IMR-90 (cell line): ENCODE measurements around the gene MYL6. TPM values are rescaled to one million over a fixed set of nuclear protein-coding genes. Genes with fewer than 3 reads are reported as not detected.
A peak's percentile ranks its signal among the peaks of the same experiment; 100 is the strongest.

Experiments
- ATAC-seq: fragments of 200-7000 bp; cut with Tn5 transposase; 2 replicates; pipeline ENCODE4 v1.9.1; 2020; ENCODE audit warnings: low read depth, mild to moderate bottlenecking, moderate library complexity
- BruUV-seq: library from RNA; stranded (reverse); fragments of 400-500 nt; replicated peaks from 2 replicates; lab custom pipeline; 2021; lab: Mats Ljungman, UMichigan
- CTCF ChIA-PET: fragments of 300-600 bp; formaldehyde crosslinking; extraction: SDS; loops from one replicate; lab custom pipeline; 2021; ENCODE audit warnings: antibody characterized with exemption; lab: Yijun Ruan, JAX
- POLR2A ChIA-PET: fragments of 300-600 bp; sonication (Branson Sonifier 250); formaldehyde crosslinking; loops from one replicate; lab custom pipeline; 2022; ENCODE audit warnings: antibody characterized with exemption; ENCODE audit not compliant: unreplicated experiment; lab: Charles Lee
- DNase-seq: peaks from one replicate; pipeline ENCODE4 v3.0.0; 2013
- H2AFZ ChIP-seq: replicated peaks from 2 replicates; pipeline ENCODE3; 2013; ENCODE audit warnings: low read length, mild to moderate bottlenecking; ENCODE audit not compliant: poor library complexity
- H2AK5ac ChIP-seq: 2 replicates; pipeline ENCODE4 v1.6.1; 2013; ENCODE audit warnings: low read depth, low read length, inconsistent platforms
- H2AK9ac ChIP-seq: replicated peaks from 2 replicates; pipeline ENCODE3; 2013; ENCODE audit warnings: mild to moderate bottlenecking, low read depth, low read length, moderate library complexity; ENCODE audit not compliant: poor library complexity
- H2BK120ac ChIP-seq: 2 replicates; pipeline ENCODE4 v1.6.1; 2013; ENCODE audit warnings: low read depth, low read length, inconsistent platforms
- H2BK15ac ChIP-seq: 3 replicates; pipeline ENCODE4 v1.6.1; 2013; ENCODE audit warnings: low read depth, low read length, inconsistent platforms
- H2BK20ac ChIP-seq: 2 replicates; pipeline ENCODE4 v1.6.1; 2013; ENCODE audit warnings: low read depth, mild to moderate bottlenecking, inconsistent platforms, low read length, moderate library complexity
- H2BK5ac ChIP-seq: 2 replicates; pipeline ENCODE4 v1.6.1; 2013; ENCODE audit warnings: mild to moderate bottlenecking, low read depth, low read length, inconsistent platforms; ENCODE audit not compliant: poor library complexity, severe bottlenecking
- H3K14ac ChIP-seq: replicated peaks from 2 replicates; pipeline ENCODE4 v1.6.1; 2013; ENCODE audit warnings: low read depth, low read length, inconsistent platforms
- H3K18ac ChIP-seq: 2 replicates; pipeline ENCODE4 v1.6.1; 2013; ENCODE audit warnings: low read depth, low read length, control low read depth
- H3K23ac ChIP-seq: 2 replicates; pipeline ENCODE4 v1.6.1; 2013; ENCODE audit warnings: low read depth, low read length, inconsistent platforms
- H3K27ac ChIP-seq: 2 replicates; pipeline ENCODE4 v1.5.1; 2013; ENCODE audit warnings: mild to moderate bottlenecking, control low read depth, low read length; ENCODE audit not compliant: insufficient read depth
- H3K27me3 ChIP-seq: 2 replicates; pipeline ENCODE4 v1.6.1; 2013; ENCODE audit warnings: low read length; ENCODE audit not compliant: control insufficient read depth, insufficient read depth
- H3K36me3 ChIP-seq: 2 replicates; pipeline ENCODE4 v1.6.1; 2013; ENCODE audit warnings: low read length, mixed read lengths; ENCODE audit not compliant: control insufficient read depth, insufficient read depth
- H3K4ac ChIP-seq: 2 replicates; pipeline ENCODE4 v1.6.1; 2013; ENCODE audit warnings: low read depth, low read length, inconsistent platforms
- H3K4me1 ChIP-seq: 2 replicates; pipeline ENCODE4 v1.6.1; 2013; ENCODE audit warnings: low read length, mixed read lengths; ENCODE audit not compliant: control insufficient read depth, insufficient read depth
- H3K4me2 ChIP-seq: 2 replicates; pipeline ENCODE4 v1.6.1; 2013; ENCODE audit warnings: low read depth, mild to moderate bottlenecking, control low read depth, low read length, moderate library complexity
- H3K4me3 ChIP-seq: 2 replicates; pipeline ENCODE4 v1.5.1; 2013; ENCODE audit warnings: low read depth, mild to moderate bottlenecking, control low read depth, low read length, moderate library complexity; ENCODE audit not compliant: insufficient read depth
- H3K56ac ChIP-seq: 2 replicates; pipeline ENCODE4 v1.6.1; 2013; ENCODE audit warnings: low read length, inconsistent platforms; ENCODE audit not compliant: insufficient read depth; ENCODE audit errors: extremely low read depth
- H3K79me1 ChIP-seq, 2 experiments: 2 replicates each; pipeline ENCODE4 v1.6.1; 2013; ENCODE audit warnings: low read length in 2 of 2, inconsistent platforms in 1 of 2, low read depth in 1 of 2
- H3K9ac ChIP-seq: 2 replicates; pipeline ENCODE4 v1.6.1; 2013; ENCODE audit warnings: low read depth, low read length, control low read depth
- H3K9me1 ChIP-seq: 2 replicates; pipeline ENCODE4 v1.6.1; 2013; ENCODE audit warnings: low read length, inconsistent platforms; ENCODE audit not compliant: insufficient read depth
- H3K9me3 ChIP-seq: 2 replicates; pipeline ENCODE4 v1.6.1; 2013; ENCODE audit warnings: low read length; ENCODE audit not compliant: control insufficient read depth, insufficient read depth
- H4K20me1 ChIP-seq: 2 replicates; pipeline ENCODE4 v1.6.1; 2013; ENCODE audit warnings: low read length, inconsistent platforms; ENCODE audit not compliant: insufficient read depth
- H4K5ac ChIP-seq: 2 replicates; pipeline ENCODE4 v1.6.1; 2013; ENCODE audit warnings: mild to moderate bottlenecking, low read depth, low read length, control low read depth
- H4K8ac ChIP-seq, 2 experiments: 2 replicates each; pipeline ENCODE4 v1.6.1; 2013; ENCODE audit warnings: low read depth in 2 of 2, low read length in 2 of 2, control low read depth in 1 of 2, inconsistent platforms in 1 of 2
- H4K91ac ChIP-seq: 2 replicates; pipeline ENCODE4 v1.6.1; 2013; ENCODE audit warnings: low read depth, low read length, inconsistent platforms; ENCODE audit not compliant: insufficient read depth
- MAFK ChIP-seq: IDR thresholded peaks from 2 replicates; pipeline ENCODE4 v1.6.1; 2012; ENCODE audit warnings: low read depth, low read length, improper control_type of control experiment
- SMC3 ChIP-seq: fragments of 150-350 bp; IDR thresholded peaks from 2 replicates; pipeline ENCODE4 v1.6.1; 2016; ENCODE audit warnings: low read depth, mild to moderate bottlenecking, antibody characterized with exemption, low read length, moderate library complexity
- WGBS, 2 experiments: methylation state at CpG; one replicate each; pipeline versions ENCODE4 v1.1.5 to v1.1.7; 2013; ENCODE audit warnings: missing lambda C conversion rate in 2 of 2; ENCODE audit not compliant: insufficient read length in 1 of 2; ENCODE audit errors: extremely low coverage in 2 of 2; 5-methylcytosine and 5-hydroxymethylcytosine counted together
- dilution Hi-C: fragments of 300-500 bp; cut with HindIII; formaldehyde crosslinking; loops from one replicate; pipeline ENCODE4 v1.14.3; 2018; ENCODE audit warnings: low sequenced_read_pairs; ENCODE audit not compliant: unreplicated experiment
- in situ Hi-C: fragments of 300-500 bp; cut with MboI; formaldehyde crosslinking; loops from 3 replicates; pipeline ENCODE4 v1.14.3; 2019; ENCODE audit warnings: low sequenced_read_pairs, inconsistent platforms, mixed read lengths
- intact Hi-C: fragments of 100-400 bp; cut with micrococcal nuclease; formaldehyde crosslinking; loops from 2 replicates; pipeline ENCODE4 v1.10.0; 2022
- polyA plus RNA-seq, 3 experiments: library from polyadenylated mRNA; depleted of rRNA; stranded (reverse); fragments of >200 nt; gene quantifications; 2 replicates each; pipeline ENCODE4 v1.2.3, GENCODE V29; 2012; ENCODE audit warnings: low replicate concordance in 1 of 3
- total RNA-seq: library from RNA; depleted of rRNA; stranded (reverse); fragments of >200 nt; gene quantifications from 2 replicates; pipeline ENCODE4 v1.2.3, GENCODE V29; 2012

MYL6 gene
- total and polyA plus RNA-seq, 2 of the 4 experiments (the other 2 are of a cell fraction): 4,816 to 6,979 TPM

DNA sequence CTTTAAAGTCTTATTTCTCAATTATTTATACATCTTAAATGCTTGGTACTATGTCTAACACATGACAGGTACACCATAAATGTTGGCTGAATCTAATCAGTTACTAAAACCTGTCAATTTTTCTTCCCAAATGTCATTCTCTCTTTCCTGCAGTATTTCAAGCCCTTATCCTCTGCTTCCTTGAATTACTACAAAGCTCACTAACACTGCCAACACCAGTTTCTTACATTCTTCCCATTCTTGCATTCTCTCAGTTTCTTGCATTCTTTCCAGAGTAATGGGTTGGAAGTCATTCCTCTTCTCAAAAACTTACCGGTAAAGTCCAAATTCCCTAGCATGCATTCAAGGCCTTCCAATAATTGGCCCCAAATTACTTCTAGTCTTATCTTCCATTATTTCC lies 40.7 kb downstream of the MYL6 start:
- Histone ChIP-seq H3K4me3 (no peak overlapping the region), H3K36me3 (no peaks in the 10 kb centered on the region), H3K79me1 (no peaks in the 10 kb centered on the region), H2BK120ac (no peak overlapping the region), H4K91ac (no peak overlapping the region), H3K4me1 (peaks cover 4% of the 10 kb centered on the region), H4K5ac (no peak overlapping the region), H3K9me3 (no peaks in the 10 kb centered on the region), H3K4ac (no peak overlapping the region), H3K9ac (no peak overlapping the region), H2AFZ (no peak overlapping the region), H3K9me1 (0 out of 2 replicates have a peak, but pooled peaks cover 3% of the 10 kb centered on the region), H3K4me2 (no peak overlapping the region), H2AK5ac (no peak overlapping the region), H3K27me3 (no peaks in the 10 kb centered on the region), H4K20me1 (no peaks in the 10 kb centered on the region), H2AK9ac (no peak overlapping the region), H4K8ac (no peak overlapping the region), H2BK5ac (no peak overlapping the region), H2BK15ac (no peak overlapping the region), H3K56ac (no peak overlapping the region), H3K18ac (no peak overlapping the region), H3K14ac (no peak overlapping the region), H3K23ac (no peak overlapping the region), H2BK20ac (no peak overlapping the region), H3K27ac (no peak overlapping the region)
- peak; percentile 7; the same call in 1 of the 2 replicates for ATAC-seq
- no peak for TF ChIP-seq SMC3
- no peak for TF ChIP-seq MAFK
- no TSS peak for BruUV-seq
- DNase-seq: peak; percentile 18
- WGBS, 2 experiments: 100% methylated on average over 1 of the region's 1 CpG; no CpG with 5 or more reads in 1 of the 2 experiments
- in situ Hi-C loops: no loop called here
- CTCF ChIA-PET: interaction anchor here (0.7 to 1.5 kb wide), 3 partner anchors 10 to 252 kb away, joined by 4 read pairs; partner anchors contain the start of genes RNF41 and SMARCC2
- POLR2A ChIA-PET: no interaction called here
- intact Hi-C loops: no loop called here
- dilution Hi-C loops: no loop called here
